ENCODE results near the gene RAB9A. TPM values are rescaled to one million over a fixed set of nuclear protein-coding genes. Genes with fewer than 3 reads are reported as not detected.
"Not testable (repeated sequence)": the region's sequence is repeated elsewhere in the genome, so short reads cannot be mapped to it uniquely, and the experiment has no call there.

The RAB9A gene
- total and polyA plus RNA-seq, 2 experiments from 2014 or later: 33.7 to 36.3 TPM

DNA sequence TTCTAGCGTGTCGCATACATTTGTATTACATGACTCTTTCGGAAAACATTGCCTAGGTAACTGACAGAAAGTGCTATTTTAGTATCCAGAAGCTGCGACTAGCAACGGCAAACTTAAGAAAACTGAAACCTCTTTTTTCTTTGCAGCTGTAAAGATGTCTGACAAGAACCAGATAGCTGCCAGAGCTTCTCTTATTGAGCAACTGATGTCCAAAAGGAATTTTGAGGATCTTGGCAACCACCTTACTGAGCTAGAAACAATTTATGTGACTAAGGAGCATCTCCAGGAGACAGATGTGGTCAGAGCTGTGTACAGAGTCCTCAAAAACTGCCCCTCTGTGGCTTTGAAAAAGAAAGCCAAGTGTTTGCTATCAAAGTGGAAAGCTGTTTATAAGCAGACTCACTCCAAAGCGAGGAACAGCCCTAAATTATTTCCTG lies 26.6 kb upstream of the RAB9A start:
- no peaks in the 10 kb centered on the region for H3K9me3 ChIP-seq (ENCODE audit: low read depth)
- no peaks in the 10 kb centered on the region for H3K27me3 ChIP-seq
- peak in 1 of 2 donors; percentile 81 for DNase-seq (ENCODE audit: low read depth in 1 of 2, low spot score in 1 of 2)
- TF ChIP-seq, protein P1, sequence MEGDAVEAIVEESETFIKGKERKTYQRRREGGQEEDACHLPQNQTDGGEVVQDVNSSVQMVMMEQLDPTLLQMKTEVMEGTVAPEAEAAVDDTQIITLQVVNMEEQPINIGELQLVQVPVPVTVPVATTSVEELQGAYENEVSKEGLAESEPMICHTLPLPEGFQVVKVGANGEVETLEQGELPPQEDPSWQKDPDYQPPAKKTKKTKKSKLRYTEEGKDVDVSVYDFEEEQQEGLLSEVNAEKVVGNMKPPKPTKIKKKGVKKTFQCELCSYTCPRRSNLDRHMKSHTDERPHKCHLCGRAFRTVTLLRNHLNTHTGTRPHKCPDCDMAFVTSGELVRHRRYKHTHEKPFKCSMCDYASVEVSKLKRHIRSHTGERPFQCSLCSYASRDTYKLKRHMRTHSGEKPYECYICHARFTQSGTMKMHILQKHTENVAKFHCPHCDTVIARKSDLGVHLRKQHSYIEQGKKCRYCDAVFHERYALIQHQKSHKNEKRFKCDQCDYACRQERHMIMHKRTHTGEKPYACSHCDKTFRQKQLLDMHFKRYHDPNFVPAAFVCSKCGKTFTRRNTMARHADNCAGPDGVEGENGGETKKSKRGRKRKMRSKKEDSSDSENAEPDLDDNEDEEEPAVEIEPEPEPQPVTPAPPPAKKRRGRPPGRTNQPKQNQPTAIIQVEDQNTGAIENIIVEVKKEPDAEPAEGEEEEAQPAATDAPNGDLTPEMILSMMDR (IDR thresholded peaks at IDR 0.05; ENCODE audit: low read depth, low read length): no peak
- peak overlapping the region; percentile 26 for H3K27ac ChIP-seq
- H3K4me1 ChIP-seq (ENCODE audit: low read depth): peaks cover 16% of the 10 kb centered on the region
- no peak overlapping the region for H3K4me3 ChIP-seq
- H3K36me3 ChIP-seq: no peaks in the 10 kb centered on the region

DNA sequence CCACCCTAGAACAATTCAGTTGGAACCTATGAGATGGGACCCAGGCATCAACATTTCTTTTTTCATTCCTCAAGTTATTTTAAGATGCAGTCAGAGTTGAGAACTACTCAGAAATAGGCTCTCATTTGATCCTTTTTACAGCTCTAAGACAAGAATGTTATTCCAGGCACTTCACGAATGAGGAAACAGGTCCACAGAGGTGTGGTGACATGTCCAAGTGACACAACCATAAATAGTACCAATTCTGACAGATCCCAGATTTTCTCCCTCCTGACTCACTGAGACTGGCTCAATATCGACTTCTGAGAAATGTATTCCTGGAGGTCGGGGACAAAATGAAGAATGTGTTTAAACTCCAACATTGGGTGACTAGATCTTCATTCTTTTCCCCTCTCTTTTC lies 24.9 kb upstream of the RAB9A start:
- no peaks in the 10 kb centered on the region for H3K9me3 ChIP-seq (ENCODE audit: low read depth)
- peak overlapping the region; percentile 89 for H3K27ac ChIP-seq
- no peaks in the 10 kb centered on the region for H3K27me3 ChIP-seq
- DNase-seq (ENCODE audit: low read depth in 1 of 2, low spot score in 1 of 2): peak in 1 of 2 donors; percentile 42
- TF ChIP-seq, protein P1 (IDR thresholded peaks at IDR 0.05; ENCODE audit: low read depth, low read length): no peak
- H3K4me1 ChIP-seq (ENCODE audit: low read depth): peaks cover 16% of the 10 kb centered on the region
- H3K36me3 ChIP-seq: no peaks in the 10 kb centered on the region
- H3K4me3 ChIP-seq: no peak overlapping the region

DNA sequence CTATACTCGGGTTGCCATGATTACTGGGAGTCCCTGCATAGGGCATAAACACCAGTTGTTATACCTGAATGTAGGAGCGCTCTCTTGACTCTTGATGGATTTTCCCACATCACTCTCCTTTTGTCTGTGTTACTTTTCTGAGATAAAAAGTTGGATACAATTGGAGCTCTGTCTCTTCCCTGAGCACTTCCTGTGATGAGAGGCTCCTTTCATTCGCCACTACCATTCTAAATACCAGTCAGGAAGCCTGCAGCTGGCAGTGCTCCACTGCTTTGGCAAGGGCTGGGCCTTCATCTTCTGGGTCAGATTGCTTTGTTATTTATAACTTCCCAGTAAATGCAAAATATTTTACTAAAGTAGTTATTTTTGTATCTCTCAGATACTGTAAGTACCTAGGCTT lies 22.1 kb upstream of the RAB9A start:
- Histone ChIP-seq H3K4me3 (no peak overlapping the region), H3K27me3 (no peaks in the 10 kb centered on the region), H3K4me1 (ENCODE audit: low read depth) (peaks cover 16% of the 10 kb centered on the region), H3K36me3 (no peaks in the 10 kb centered on the region), H3K27ac (no peak overlapping the region), H3K9me3 (ENCODE audit: low read depth) (no peaks in the 10 kb centered on the region)
- TF ChIP-seq, protein P1 (IDR thresholded peaks at IDR 0.05; ENCODE audit: low read depth, low read length): no peak
- peak in 1 of 2 donors; percentile 48 for DNase-seq (ENCODE audit: low read depth in 1 of 2, low spot score in 1 of 2)

DNA sequence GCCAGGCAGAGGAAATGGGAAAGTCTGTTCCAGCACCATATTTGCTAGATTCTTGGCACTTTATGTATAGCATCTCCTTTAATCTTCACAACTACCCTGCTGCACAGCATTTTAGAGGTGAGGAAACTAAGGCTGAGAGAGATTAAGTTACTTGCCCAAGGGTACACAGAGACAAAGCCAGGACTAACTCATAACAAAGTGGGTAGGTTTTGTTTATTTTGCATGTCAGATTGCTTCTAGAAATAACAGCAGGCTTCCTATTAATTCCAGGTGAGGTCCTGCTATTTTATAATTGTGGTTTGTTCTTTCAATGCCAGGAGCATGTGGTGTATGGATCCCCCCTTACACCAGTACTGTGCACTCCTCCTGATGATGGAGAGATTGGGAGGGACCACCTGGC lies 21.0 kb upstream of the RAB9A start:
- H3K9me3 ChIP-seq (ENCODE audit: low read depth): no peaks in the 10 kb centered on the region
- no peak for DNase-seq (ENCODE audit: low read depth in 1 of 2, low spot score in 1 of 2)
- H3K36me3 ChIP-seq: no peaks in the 10 kb centered on the region
- H3K27ac ChIP-seq: no peak overlapping the region
- TF ChIP-seq, protein P1 (IDR thresholded peaks at IDR 0.05; ENCODE audit: low read depth, low read length): no peak
- no peaks in the 10 kb centered on the region for H3K27me3 ChIP-seq
- H3K4me1 ChIP-seq (ENCODE audit: low read depth): peaks cover 16% of the 10 kb centered on the region
- H3K4me3 ChIP-seq: no peak overlapping the region

DNA sequence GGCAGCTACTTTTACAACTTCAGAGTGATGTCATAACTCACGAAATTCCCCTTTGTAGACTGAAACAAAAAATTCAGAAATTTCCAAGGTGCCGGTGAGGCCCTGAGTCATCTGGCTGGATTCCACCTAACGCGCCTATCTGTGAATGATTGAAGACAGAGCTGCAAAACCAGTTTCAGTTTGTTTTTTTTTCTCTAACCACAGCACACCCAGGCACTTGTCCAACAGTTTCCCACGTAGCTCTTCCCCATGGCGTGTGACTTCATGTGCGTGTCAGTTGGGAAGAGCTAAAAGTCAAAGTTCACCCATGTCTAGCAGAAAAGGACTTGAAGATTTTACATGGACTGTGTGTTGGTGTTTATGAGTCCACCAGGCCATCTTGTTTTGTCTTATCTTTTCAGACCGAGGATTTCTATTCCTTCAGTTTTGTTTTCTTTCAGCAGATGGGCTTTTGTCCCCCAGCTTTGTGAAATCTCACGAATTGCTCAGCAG lies 19.6 kb upstream of the RAB9A start:
- Histone ChIP-seq H3K4me1 (ENCODE audit: low read depth) (peaks cover 9% of the 10 kb centered on the region), H3K4me3 (no peak overlapping the region), H3K36me3 (no peaks in the 10 kb centered on the region), H3K9me3 (ENCODE audit: low read depth) (no peaks in the 10 kb centered on the region), H3K27ac (peak overlapping the region; percentile 49), H3K27me3 (no peaks in the 10 kb centered on the region)
- peak in 1 of 2 donors; percentile 95 for DNase-seq (ENCODE audit: low read depth in 1 of 2, low spot score in 1 of 2)
- TF ChIP-seq, protein P1 (IDR thresholded peaks at IDR 0.05; ENCODE audit: low read depth, low read length): no peak

DNA sequence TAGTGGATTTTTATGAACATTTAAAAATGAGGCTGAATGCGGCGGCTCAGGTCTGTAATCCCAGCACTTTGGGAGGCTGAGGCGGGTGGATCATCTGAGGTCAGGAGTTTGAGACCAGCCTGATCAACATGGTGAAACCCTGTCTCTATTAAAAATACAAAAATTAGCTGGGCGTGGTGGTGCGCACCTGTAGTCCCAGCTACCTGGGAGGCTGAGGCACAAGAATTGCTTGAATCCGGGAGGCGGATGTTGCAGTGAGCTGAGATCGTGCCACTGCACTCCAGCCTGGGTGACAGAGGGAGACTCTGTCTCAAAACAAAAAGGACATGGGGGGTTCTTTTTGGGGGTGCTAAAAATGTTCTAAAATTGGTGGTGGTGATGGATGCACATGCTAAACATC lies 19.2 kb upstream of the RAB9A start:
- peak overlapping the region; percentile 49 for H3K27ac ChIP-seq
- DNase-seq (ENCODE audit: low read depth in 1 of 2, low spot score in 1 of 2); H3K4me1 ChIP-seq (ENCODE audit: low read depth); H3K27me3 ChIP-seq; H3K36me3 ChIP-seq; H3K4me3 ChIP-seq; H3K9me3 ChIP-seq (ENCODE audit: low read depth): not testable (repeated sequence)

All from cardiac muscle cell (in vitro differentiated cells and primary cell).